ENCODE results near the gene DLK1.

Gene DLK1

DNA sequence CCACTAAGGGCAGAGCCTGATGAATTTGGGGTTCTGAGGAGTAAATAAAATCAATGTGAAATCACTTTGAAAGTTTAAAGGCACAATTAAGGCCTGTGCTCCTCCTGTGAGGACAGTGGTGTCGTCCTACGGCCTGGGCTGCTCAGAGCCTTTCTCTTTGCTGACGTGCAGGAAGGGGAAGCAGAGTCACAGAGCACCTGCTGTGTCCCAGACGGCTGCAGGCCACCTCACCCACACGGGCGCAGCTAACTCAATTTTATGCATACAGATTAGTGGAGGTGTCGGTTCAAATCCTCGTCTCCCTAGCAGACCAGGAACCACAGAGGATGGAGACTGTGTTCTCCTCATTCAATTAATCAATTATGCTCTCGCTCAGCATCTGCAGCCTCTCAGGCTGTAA lies 11.4 kb upstream of the DLK1 start:
- no peak for DNase-seq

DNA sequence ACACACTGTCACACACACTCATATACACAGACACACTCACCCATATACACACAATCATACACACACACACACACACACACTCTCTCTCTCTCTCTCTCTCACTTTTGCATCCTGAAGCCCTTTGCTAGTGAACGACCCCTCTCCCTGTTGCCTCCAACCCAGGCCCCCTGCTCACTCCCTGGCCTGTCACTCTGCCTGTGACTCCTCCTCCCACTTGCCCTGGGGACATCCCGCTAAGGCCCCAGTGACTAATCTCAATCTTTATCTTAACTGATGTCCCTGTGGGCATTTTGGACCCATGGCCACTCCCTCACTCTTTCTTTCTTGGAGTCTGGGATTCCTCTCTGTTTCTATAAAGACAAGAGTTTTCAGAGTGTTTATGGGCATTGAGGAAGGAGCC lies 10.9 kb upstream of the DLK1 start:
- no peak for DNase-seq

DNA sequence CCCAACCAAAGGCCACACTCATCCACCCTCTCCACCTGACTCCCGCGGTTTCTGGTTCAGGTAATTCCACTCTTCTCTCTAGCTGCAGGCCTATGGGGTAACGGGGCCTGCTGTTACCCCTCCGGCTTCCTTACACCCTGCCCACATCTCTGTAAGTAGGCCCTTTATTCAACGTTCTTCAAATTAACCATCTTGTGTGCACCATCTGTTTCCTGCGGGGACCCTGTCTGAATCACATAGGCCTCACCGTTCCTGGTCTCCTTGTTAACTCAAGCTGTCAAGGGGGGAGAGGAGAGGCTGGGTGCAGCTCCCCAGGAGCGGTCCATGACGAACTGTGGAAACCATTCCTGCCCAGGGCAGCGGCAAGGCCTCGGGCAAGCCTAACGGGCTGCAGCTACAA lies 9.3 kb upstream of the DLK1 start:
- no peak for DNase-seq

DNA sequence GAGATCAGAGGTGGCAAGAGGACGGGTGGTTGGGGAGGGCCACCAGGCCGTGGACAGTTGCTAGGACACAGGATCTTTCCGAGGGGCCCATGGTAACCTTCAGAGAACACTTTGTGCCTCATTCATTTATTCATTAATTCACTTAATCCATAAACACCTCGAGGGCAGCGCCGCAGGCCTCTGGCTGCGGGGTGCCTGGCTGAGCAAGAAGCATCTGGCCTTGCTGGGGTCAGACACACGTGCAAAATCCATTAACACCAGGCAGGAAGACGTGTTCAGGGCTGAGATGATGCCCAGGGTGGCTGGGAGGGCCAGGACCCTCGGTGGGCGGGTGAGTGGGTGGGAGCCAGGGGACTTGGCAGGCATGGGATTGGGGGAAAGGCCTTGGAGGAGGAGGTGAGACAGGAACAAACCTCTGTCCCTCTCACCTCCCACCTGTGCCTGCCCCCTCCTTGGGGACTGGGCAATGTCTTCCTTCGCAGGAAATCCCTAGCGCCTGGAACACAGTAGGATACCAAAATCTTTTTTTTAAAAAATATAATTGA lies 6.6 kb upstream of the DLK1 start:
- DNase-seq: no peak

DNA sequence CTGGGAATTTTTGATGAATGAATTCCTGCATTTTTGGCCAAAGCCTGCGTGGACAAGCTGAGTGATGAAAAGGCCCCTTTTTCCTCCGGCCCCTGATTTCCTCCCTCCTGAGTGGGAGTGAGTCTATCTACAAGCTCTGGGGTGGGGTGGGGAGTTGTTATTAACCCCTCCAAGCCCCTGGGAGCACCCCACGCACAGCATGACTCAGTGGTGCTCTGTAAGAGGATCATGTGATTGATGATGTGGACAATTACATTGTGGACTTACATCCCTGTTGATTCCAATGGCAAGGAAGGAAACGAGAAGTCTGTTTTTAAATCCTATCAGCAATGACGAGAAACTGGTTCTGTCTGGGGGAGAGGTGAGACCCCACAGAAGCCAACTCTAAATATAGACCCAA lies 5.1 kb upstream of the DLK1 start:
- no peak for DNase-seq

DNA sequence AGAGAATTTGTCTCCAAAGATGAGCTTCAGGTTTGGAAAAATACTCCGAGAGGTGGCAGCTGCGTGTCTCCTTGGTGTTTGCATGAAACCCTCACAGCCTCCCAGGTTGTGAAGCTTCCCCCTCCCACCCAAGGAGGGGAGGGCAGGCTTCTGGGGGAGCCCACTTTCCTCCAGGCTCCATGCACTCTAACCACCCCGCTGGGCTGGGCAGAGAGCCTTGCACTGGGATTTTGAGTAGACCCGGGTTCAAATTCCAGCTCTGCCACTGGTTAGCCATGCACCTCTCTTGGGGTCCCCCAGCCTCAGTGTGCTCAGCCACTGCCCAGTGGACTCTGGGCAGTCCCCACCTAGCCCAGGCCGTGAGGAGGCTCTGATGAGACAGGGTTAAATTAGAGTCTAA lies 4.3 kb upstream of the DLK1 start:
- no peak for DNase-seq

DNA sequence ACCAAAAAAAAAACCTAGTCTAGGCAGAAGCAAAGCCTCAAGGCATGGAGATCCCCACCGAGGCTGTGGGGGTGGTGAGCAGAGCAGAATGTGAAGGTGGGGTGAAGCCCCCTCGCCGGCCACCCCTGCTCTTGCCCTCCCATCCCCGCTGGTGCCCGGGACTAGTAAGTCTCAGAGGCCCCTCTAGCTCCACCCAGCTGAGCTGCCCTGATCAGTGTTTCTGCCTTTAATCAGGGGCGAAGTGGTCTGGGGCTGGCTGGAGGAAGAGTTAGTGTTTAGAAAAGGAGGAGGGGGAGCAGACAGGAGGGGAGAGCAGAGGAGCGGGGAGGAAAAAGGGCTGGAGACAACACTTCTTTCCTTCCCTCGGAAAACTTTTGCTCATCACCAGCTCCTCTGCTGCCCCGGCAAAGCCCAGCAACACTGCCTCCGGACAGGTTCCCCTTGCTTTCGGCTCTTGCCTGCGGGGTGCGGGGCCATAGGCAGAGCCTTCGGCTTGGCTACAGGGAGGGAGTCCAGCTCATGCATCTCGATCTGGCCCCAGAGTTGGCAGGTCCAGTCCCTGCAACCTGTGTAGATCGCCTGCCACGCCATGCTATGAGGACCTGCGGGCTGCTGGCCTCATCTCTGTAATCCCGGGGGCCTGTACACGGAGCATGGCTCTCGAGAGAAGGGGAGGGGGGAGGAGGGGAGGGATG lies 3.4 kb upstream of the DLK1 start:
- DNase-seq: no peak

DNA sequence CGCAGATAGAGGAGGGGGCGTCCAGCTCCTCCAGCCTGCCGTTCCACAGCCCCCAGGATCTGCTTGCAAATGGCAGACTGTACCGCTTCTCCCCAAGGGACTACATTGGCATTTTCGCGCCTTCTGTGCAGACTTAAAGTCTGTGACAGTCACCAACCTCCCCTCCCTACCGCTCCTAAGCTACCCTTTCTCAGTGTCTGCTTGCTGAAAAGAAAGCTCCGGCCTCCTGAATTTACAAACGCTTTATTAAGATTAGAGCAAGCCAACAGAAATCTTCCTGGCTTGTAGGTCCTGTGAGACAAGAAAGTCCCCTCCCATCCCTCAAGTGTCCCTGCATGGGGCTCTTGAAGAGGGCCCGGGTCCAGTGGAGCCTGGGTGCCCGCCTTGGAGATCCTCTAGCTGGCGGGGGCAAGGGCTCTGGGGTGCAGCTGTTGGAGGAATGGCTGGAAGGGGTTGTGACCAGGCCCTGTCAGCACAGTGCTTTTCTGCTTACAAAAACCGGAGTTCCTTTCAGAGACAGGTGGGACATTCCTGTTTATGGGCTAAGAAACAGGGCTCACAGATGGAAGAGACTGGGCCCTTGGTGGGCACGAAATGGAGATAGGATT lies 2.8 kb upstream of the DLK1 start:
- DNase-seq: no peak

DNA sequence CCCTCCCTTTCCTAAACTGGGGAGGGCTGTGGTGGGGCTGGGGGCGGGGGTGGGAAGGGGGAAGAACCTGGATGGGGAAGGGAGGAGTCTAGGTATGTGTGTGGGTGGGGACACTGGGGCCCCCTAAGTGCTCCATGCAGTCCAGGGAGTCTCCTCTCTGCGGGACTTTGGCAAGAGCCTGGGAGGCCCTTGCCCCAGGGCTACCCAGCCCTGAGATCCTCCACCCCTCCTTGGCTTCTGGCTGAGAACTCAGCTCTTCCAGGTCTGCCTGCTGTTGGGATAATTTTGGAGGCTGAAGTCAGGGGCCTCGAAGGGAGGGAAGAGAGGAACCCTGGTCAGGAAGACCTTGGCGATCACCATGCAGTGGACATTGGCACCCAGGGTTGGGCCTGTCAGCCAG lies 2.2 kb upstream of the DLK1 start:
- no peak for DNase-seq

DNA sequence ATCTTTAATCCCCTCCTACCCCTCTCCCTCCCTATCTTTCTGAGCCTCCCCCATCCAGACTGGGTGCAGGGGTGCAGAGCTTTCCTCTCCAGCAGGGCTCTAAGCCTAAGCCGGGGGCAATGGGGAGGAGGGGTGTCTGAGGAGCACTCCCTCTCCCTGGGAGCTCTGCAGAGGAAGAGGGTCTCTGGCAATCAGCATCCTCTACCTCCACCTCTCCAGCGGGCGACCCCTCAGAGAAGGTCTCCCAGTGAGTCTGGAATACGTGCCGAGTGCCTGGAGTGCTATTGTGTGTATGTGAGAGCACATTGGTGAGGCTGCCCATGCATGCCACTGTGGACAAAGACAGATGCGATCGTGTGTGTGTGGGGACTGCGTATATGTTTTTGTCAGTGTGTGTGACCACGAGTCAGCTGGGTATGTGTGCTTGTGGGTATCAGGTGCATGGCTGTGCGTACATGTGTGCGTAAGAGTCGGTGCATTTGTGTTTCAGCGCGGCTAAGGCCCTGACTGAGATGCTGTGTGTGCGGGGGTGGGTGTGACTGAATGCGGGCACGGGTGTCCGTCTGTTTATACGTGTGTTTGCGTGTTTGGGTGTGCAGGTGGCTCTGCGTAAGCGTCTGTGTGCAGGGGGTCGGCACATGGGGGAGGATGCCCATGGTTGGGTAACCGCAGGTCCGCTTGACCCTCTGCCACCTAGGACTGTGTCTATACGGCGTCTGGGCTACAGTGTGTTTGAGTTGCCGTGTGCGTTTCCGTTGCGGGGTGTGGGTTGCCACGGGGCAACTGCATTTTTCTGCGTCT lies 905 bp upstream of the DLK1 start:
- DNase-seq: no peak

DNA sequence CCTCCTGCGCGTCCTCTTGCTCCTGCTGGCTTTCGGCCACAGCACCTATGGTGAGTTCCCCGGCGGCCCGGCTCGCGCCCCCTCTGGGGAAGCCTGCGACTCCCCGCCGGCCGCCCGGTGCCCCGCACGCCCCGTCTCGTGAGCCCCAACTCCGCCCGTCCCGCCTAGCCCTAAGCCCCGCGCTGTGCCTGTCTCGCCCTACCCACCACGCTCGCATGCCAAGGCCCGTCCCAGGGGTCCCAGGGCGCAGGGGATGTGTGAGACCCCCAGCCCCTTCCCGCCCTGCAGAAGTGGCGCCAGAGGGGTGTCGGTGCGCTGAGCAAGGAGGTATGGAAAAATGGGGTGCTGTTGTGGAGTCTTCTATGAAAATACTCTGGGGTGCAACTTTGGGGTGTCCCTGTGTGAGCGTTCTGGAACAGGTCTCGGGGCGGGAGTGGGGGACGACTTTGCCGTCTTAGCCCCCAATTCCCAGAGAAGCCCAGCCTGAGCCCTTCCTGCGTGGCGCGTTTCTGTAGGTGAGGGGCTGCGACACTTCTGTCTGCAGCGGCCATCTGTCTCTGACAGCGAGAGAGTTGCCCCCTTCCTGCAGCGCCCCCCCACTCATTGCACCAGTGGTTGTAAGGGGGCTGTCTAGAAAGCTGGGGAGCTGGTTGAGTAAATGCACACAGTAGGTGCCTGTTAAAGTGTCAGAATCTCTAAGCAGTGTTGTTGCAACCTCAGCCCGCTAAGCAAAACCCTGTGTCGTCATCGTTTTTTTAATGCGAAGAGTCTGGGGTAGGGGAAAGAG lies 587 bp downstream of the DLK1 start:
- DNase-seq: no peak

DNA sequence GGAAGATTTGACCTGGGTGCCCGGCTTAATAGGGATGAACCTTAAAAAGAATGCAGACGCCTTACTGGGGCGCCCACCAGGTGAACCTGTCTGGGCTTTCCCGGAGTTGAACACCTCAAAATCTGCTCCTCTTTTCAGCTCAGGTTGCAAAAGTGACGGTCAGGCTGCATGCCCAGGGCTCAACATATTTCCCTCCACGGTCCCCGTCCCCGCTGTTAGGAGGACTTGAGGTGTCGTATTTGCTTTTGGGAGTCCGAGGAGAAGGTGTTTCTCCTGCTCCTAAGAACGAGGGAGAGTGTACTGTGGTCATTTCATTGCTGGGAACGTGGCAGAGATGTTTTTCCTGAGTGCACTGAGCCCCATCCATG lies 1.2 kb downstream of the DLK1 start:
- no peak for DNase-seq

DNA sequence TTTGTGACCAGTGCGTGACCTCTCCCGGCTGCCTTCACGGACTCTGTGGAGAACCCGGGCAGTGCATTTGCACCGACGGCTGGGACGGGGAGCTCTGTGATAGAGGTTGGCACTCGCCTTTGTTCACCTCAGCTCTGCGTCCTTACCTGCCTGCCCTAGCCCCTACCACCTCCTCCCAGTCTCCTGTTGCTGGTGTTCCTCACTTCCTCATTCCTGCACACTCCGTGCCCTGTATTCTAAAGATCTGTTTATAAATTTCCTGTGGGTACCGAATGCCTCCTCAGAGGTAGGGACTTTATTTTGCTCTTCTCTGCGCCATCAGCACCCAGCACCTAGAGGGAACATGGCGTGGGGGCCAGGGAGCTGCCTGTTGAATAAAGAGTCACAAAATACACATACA lies 2.3 kb downstream of the DLK1 start:
- DNase-seq: no peak

DNA sequence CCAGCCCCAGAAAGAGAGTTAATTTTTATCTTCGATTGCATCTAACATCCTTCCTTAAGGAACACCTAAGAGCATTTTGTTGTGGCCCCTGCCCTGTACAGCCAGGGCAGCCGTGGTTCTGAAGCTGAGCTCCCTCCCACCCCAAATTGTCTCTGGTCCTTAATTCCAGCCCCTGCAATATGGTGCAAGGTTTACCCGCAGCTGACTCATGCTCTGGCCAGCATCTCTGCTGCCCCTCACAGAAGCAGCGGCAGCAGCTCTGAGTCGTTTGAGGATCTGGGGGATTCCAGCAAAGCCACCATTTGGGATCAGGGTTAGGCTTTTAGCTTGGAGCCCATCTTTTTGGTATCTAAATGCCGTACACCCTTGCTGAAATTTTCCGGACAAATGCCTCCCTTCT lies 3.3 kb downstream of the DLK1 start:
- DNase-seq: no peak

DNA sequence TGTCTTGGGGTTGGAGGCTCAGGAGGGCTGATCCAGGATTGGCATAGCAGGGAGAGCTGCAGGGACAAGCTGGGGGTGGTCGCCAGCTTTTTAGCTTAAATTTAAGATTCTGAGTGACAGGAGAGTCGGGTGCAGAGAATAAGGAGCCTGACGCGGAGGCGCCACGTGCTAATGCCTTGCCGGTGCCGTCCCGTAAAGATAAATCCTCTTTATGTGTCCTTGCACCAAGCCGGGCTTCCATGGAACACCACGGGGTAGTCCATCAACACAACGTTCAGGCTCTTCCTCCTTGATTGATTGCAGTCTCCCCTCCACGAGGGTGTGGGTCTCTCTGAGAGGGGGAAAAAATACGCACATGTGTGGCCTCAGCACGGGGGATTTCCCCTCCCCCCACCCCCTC lies 3.9 kb downstream of the DLK1 start:
- DNase-seq: no peak

DNA sequence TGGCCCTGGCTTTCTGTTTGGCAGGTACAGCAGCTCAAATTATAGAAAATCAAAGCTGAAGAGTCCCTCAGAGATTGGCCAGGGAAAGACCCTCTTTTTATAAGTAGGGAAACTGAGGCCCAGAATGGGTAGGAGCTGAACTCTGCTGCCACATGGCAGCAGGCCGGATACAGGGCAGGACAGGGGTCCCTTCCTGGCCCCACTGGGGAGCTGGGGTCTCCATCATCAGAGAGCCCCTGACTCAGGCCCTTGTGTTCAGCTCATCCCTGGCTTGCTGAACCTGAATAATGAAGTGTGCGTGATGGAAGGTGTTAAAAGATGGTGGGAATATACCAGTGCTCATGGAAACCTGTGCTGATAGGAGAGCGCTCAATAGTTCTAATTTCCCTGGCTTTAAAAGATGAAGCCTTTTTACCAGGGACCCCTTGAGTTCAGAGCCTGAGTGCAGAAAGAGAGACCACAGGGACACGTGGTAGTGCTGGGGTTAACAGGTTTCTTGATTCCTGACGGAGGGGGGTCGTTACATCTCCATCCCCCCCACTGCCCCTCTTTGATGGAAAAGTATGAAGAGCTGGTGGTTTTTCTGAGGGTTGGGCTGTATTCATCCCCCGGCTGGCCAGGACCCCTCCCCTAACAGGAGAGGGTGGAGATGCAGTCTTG lies 4.4 kb downstream of the DLK1 start:
- no peak for DNase-seq

DNA sequence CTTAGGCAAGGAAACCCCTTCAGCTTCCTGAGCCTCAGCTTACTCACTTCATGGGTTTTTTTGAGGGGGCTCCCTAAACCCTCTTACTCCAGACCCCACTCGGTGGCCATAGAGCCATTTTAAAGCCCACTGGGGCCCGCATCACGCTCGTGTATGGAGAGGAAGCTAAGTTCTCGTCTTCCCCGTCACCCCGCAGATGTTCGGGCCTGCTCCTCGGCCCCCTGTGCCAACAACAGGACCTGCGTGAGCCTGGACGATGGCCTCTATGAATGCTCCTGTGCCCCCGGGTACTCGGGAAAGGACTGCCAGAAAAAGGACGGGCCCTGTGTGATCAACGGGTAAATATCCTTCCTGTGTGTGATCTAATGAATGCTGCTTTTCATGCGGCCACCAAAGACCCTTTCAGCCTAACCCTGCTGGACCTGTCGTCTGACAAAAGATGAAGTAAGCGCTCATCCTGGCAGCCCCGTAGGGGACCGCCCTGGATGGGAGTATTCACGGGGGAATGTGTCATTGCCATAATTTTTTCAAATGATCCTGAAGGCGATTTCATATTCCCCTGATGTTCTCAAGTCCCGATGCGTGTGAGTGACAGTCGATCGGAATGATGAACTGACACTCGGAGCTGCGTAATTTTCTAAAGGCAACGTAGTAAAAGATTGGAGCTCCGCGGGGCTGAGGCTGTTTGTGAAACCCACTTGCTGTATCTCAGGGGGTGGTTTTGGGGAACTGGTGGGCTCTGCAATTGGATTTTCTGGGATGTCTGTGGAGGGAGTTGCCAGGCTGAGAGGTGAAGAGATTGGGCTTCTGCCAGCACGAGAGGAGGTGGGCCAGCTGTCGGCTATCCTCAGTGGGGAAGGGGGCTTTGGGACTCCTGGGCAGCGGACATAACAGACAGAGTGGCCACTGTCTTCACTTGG lies 5.4 kb downstream of the DLK1 start:
- DNase-seq: no peak

DNA sequence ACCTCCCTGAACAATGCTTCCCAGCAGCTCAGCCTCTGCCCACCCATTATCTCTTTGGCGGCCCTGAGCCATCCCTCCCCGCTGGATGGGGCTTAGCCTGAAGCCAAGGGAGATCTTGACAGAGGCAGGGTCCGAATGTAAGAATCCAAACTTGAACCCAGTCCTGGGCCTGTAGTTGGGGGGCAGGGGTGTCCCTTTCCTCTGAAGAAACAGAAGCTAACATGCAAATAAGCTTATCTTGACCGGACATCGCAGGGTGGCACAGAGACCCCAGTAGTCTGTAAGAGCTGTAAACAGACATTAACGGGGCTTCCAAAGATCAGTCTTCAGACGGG lies 6.0 kb downstream of the DLK1 start:
- DNase-seq: no peak

DNA sequence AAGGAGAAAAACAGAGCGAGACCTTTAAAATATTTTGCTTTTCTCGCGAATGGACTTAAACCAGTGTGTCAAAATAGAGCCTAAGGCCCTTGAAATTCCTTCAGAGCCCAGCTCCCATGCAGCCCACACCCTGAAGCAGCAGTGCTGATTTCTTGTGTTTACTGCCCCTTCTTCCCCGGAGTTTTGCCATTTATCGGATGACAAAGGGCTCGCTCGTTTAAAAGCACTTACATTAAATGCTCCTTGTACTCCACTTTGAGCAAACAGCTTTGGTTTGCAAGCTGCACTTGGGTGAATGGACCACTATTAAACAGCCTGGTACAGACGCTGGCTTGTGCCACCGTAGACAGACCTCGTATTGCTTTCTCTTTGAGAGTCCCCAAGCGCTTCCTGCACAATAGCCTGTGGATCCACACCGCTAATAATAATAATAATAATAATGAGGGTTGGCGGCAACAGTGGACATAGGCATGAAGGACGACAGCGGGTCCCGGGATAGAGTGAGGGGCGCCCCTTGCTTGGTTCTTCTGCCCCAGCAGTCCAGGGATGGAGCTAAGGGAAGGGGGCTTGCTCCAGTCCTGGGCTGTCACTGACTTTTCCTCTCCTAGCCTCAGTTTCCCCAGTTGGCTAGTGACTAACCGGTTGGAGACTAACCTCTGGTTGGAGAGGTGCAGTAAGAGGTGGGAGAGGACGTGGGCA lies 6.6 kb downstream of the DLK1 start:
- DNase-seq: no peak

DNA sequence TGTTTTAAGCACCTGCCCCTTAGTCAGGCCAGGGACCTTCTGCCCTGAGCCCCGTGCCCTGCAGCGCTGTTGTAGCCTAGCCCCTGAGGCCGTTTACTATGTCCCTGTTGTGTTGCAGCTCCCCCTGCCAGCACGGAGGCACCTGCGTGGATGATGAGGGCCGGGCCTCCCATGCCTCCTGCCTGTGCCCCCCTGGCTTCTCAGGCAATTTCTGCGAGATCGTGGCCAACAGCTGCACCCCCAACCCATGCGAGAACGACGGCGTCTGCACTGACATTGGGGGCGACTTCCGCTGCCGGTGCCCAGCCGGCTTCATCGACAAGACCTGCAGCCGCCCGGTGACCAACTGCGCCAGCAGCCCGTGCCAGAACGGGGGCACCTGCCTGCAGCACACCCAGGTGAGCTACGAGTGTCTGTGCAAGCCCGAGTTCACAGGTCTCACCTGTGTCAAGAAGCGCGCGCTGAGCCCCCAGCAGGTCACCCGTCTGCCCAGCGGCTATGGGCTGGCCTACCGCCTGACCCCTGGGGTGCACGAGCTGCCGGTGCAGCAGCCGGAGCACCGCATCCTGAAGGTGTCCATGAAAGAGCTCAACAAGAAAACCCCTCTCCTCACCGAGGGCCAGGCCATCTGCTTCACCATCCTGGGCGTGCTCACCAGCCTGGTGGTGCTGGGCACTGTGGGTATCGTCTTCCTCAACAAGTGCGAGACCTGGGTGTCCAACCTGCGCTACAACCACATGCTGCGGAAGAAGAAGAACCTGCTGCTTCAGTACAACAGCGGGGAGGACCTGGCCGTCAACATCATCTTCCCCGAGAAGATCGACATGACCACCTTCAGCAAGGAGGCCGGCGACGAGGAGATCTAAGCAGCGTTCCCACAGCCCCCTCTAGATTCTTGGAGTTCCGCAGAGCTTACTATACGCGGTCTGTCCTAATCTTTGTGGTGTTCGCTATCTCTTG lies 7.6 kb downstream of the DLK1 start:
- DNase-seq: no peak
